ENCODE results near the gene PEX3. TPM values are rescaled to one million over a fixed set of nuclear protein-coding genes. Genes with fewer than 3 reads are reported as not detected.

Gene PEX3
- total RNA-seq, 4 donors from 2014 or later = 22.6 to 27.3 (median 25.0) TPM

DNA sequence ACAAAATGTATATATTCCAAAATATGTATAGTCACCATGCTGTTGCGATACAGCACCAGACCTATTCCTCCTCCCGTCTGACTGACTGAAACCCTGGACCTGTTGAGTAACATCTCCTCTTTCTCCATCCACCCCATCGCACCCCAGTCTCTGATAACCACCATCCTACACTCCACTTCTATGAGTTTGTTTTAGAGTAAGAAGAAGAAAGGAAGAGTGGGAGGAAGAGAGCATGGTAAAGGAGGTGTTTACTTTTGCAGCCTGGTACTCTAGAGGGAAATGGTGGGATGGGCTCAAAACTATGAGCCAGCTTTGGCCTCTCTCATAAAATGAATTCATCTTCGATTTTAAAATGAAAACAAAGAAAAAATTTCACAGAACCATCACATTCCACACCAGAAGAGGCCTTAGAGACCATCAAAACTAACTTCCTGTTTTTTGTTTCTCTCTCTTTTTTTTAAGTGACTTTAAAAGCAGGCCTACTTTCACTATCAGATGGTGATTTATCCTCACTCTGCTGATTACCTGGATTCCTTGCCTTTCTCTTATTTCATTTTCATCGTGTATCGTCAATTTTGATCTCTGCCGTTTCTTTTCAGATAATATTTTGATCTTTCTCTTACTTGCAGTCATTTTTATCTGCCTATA is 77.7 kb downstream of the PEX3 start:
- no peak for DNase-seq
- 72 to 81% methylated on average over 7 of the region's 7 CpGs for WGBS, 2 donors

DNA sequence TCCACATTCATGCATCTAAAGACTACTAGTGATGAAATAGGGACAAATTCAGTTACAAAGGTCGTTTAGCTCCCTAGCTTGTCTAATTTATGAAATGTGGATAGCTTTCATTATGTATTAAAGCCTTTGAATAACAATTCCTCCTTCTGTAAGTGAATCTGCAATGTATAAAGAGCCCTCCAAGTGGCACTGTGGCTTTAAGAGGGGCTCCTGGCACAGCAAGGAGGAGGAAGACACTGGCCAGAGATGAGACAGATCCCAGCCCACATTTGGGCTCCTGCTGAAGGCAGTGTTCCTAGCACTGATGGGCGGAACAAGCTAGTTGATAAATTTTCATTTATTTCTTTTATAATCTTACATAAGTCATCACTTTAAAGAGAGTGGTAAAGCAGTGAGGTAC is 78.5 kb downstream of the PEX3 start:
- WGBS, 2 donors = 63 to 70% methylated on average over 2 of the region's 2 CpGs
- intact Hi-C loops (cut with DNase I) = no loop called here
- no peaks in the 10 kb centered on the region for H3K9me3 ChIP-seq
- no peak for DNase-seq
- H3K4me3 ChIP-seq (replicated peaks in 1 of 3) = no peak overlapping the region
- H3K36me3 ChIP-seq = no peaks in the 10 kb centered on the region
- TF ChIP-seq, protein P1, sequence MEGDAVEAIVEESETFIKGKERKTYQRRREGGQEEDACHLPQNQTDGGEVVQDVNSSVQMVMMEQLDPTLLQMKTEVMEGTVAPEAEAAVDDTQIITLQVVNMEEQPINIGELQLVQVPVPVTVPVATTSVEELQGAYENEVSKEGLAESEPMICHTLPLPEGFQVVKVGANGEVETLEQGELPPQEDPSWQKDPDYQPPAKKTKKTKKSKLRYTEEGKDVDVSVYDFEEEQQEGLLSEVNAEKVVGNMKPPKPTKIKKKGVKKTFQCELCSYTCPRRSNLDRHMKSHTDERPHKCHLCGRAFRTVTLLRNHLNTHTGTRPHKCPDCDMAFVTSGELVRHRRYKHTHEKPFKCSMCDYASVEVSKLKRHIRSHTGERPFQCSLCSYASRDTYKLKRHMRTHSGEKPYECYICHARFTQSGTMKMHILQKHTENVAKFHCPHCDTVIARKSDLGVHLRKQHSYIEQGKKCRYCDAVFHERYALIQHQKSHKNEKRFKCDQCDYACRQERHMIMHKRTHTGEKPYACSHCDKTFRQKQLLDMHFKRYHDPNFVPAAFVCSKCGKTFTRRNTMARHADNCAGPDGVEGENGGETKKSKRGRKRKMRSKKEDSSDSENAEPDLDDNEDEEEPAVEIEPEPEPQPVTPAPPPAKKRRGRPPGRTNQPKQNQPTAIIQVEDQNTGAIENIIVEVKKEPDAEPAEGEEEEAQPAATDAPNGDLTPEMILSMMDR (IDR thresholded peaks at IDR 0.05) = no peak
- TF ChIP-seq POLR2A (IDR thresholded peaks at IDR 0.05) = no peak
- no peaks in the 10 kb centered on the region for H3K4me1 ChIP-seq
- no peak overlapping the region for H3K27ac ChIP-seq
- no peaks in the 10 kb centered on the region for H3K27me3 ChIP-seq

More for the DNA sequence above, 77.7 kb downstream of the PEX3 start:
- TF ChIP-seq POLR2A (IDR thresholded peaks at IDR 0.05) = no peak
- TF ChIP-seq, protein P1 (IDR thresholded peaks at IDR 0.05) = no peak
- H3K27ac ChIP-seq = no peak overlapping the region
- H3K36me3 ChIP-seq = no peaks in the 10 kb centered on the region
- intact Hi-C loops (cut with DNase I) = no loop called here
- no peaks in the 10 kb centered on the region for H3K4me1 ChIP-seq
- no peak overlapping the region for H3K4me3 ChIP-seq (replicated peaks in 1 of 3)
- no peaks in the 10 kb centered on the region for H3K9me3 ChIP-seq
- no peaks in the 10 kb centered on the region for H3K27me3 ChIP-seq

DNA sequence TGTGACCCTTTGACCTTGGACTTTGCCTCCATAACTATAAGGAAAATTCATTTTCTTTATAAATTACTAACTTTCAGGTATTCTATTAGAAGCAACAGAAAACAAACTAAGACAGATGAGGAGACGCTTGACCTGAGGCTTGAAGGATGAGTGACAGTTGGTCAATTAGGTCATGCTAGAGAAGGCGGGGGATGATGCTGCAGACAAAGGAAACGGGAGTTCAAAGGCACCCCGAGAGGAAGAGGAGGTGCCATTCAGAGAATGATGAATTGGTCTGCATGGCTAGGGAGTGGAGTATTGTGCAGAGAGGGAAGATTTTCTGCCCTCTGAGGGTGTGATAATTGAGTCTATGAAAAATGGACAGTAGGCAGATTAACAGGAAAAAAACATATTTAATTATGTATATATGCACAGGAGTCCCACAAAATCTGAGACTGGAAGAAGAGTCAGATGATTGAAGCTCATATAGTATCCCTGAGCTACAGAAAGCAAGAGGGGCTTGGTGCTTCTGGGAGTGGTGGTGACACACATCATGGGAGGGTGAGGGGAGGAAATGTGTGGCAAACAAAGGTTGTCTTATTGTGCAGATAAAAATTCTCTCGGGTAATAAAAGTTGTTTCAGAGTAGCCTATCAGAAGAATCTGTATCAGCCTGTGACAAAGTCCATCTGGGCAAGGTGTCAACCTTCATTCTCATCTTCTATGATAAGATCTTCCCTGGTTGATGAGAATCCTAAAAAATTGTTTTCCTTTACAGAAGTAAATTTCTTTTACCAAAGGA is 81.3 kb downstream of the PEX3 start:
- no peak for TF ChIP-seq POLR2A (IDR thresholded peaks at IDR 0.05)
- TF ChIP-seq, protein P1 (IDR thresholded peaks at IDR 0.05) = no peak
- WGBS, 2 donors = 76% methylated on average over 5 of the region's 5 CpGs
- no peak overlapping the region for H3K4me3 ChIP-seq (replicated peaks in 1 of 3)
- no peaks in the 10 kb centered on the region for H3K36me3 ChIP-seq
- no peak for DNase-seq
- intact Hi-C loops (cut with DNase I) = no loop called here
- no peaks in the 10 kb centered on the region for H3K9me3 ChIP-seq
- no peaks in the 10 kb centered on the region for H3K27me3 ChIP-seq
- H3K27ac ChIP-seq = no peak overlapping the region
- H3K4me1 ChIP-seq = peaks cover 0 to 5% of the 10 kb centered on the region in 2 donors

DNA sequence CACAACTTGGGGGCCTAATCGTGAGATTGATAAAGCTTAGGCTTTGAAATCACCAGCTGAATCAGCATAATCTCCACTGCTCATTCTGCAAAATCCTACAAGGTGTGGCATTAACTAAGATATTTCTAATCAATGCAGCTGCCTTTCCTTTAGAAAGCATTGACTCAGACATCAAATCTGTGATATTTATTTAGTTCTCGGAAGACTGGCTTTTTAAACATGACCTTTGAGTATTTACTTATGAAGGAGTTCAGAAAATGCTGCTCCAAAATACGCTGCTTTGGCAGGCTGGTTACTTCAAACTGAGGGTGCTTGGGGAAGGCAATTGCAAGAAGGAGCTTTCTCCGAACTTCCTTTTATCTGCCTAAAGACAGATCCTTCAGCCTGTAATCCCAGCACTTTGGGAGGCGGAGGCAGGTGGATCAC is 84.6 kb downstream of the PEX3 start:
- Histone ChIP-seq H3K36me3 (no peaks in the 10 kb centered on the region), H3K27ac (no peak overlapping the region), H3K27me3 (no peaks in the 10 kb centered on the region), H3K4me1 (peaks cover 0 to 5% of the 10 kb centered on the region in 2 donors), H3K9me3 (no peaks in the 10 kb centered on the region), H3K4me3 (replicated peaks in 1 of 3) (no peak overlapping the region)
- DNase-seq = no peak
- 85 to 93% methylated on average over 5 of the region's 5 CpGs for WGBS, 2 donors
- intact Hi-C loops (cut with DNase I) = no loop called here
- TF ChIP-seq, protein P1 (IDR thresholded peaks at IDR 0.05) = no peak
- no peak for TF ChIP-seq POLR2A (IDR thresholded peaks at IDR 0.05)

DNA sequence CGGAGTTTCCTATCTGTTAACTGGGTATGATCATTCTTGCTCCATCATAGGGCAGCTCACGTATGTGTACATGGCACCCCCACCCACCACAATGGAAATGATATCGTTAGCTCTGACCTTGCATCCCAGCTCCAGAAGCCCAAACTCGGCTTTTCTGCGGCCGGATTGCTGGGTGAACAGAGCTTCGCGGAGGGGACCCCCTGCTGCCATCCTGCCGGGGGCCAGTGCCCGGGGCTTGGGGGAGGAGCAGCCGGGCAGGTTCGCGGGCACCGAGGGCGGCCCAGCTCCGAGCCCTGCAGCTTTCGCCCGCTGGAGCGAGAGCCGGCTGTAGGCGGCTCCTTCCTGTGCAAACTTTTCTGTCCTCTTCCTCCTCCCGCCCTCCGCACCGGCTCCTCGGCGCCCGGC is 85.9 kb downstream of the PEX3 start:
- Histone ChIP-seq H3K4me1 (peaks cover 0 to 5% of the 10 kb centered on the region in 2 donors), H3K9me3 (no peaks in the 10 kb centered on the region), H3K36me3 (no peaks in the 10 kb centered on the region), H3K27ac (peak overlapping the region in 2 of 3 donors; percentile 52 to 61), H3K27me3 (no peaks in the 10 kb centered on the region), H3K4me3 (replicated peaks in 1 of 3) (peak overlapping the region in 2 of 3 donors; percentile 9 to 35)
- TF ChIP-seq POLR2A (IDR thresholded peaks at IDR 0.05) = no peak
- TF ChIP-seq, protein P1 (IDR thresholded peaks at IDR 0.05) = no peak
- intact Hi-C loops (cut with DNase I) = no loop called here
- 5 to 31% methylated on average over 2 to 11 of the region's 27 CpGs for WGBS, 2 donors
- peak; percentile 50 to 59 for DNase-seq
